ENCODE measurements around the gene NANOS2. TPM values are rescaled to one million over a fixed set of nuclear protein-coding genes. Genes with fewer than 3 reads are reported as not detected.

The NANOS2 gene
- polyA plus RNA-seq (ENCODE audit: insufficient read length), result not detected
- long read RNA-seq, donor 1, result 0 reads
- long read RNA-seq, donor 2, result 0 reads
- long read RNA-seq, donor 3, result 0 reads
- long read RNA-seq, donor 4, result 0 reads
- long read RNA-seq, donor 5, result 0 reads
- long read RNA-seq, donor 6, result 0 reads
- long read RNA-seq, donor 7, result 0 reads
- long read RNA-seq, donor 8, result 0 reads

- DNase-seq, result no peak
Observed at GRCh38 chr19:45913874-45914830, at the start of gene NANOS2. NANOS2 (minus strand) TSS chr19:45914778; CDS start chr19:45914693, 85 bp downstream.

GRCh38 chr19:45962021-45962420 lies 47.4 kb upstream of the NANOS2 start:
- no peak for DNase-seq

GRCh38 chr19:45960595-45961235 lies 46.1 kb upstream of the NANOS2 start:
- no peak for DNase-seq

GRCh38 chr19:45959517-45960025 lies 45.0 kb upstream of the NANOS2 start:
- DNase-seq, result no peak

- DNase-seq, result no peak
Observed at GRCh38 chr19:45958769-45959516, 44.4 kb upstream of the NANOS2 start.

- no peak for DNase-seq
Observed at GRCh38 chr19:45958320-45958719, 43.7 kb upstream of the NANOS2 start.

- DNase-seq, result no peak
Observed at GRCh38 chr19:45955905-45956608, 41.5 kb upstream of the NANOS2 start.

GRCh38 chr19:45954156-45954555 lies 39.6 kb upstream of the NANOS2 start:
- DNase-seq, result no peak

- no peak for DNase-seq
Observed at GRCh38 chr19:45953676-45954075, 39.1 kb upstream of the NANOS2 start.

- peak; percentile 69 for DNase-seq
Observed at GRCh38 chr19:45952686-45953505, 38.3 kb upstream of the NANOS2 start.

GRCh38 chr19:45952341-45952685 lies 37.7 kb upstream of the NANOS2 start:
- no peak for DNase-seq

- DNase-seq, result no peak
Observed at GRCh38 chr19:45947926-45948325, 33.3 kb upstream of the NANOS2 start.

- no peak for DNase-seq
Observed at GRCh38 chr19:45940515-45940805, 25.9 kb upstream of the NANOS2 start.

GRCh38 chr19:45939792-45940514 lies 25.4 kb upstream of the NANOS2 start:
- DNase-seq, result no peak

GRCh38 chr19:45938733-45939319 lies 24.2 kb upstream of the NANOS2 start:
- DNase-seq, result no peak

GRCh38 chr19:45935267-45935666 lies 20.7 kb upstream of the NANOS2 start:
- DNase-seq, result no peak

GRCh38 chr19:45934551-45935230 lies 20.1 kb upstream of the NANOS2 start:
- DNase-seq, result no peak

GRCh38 chr19:45933759-45934158 lies 19.2 kb upstream of the NANOS2 start:
- DNase-seq, result no peak

GRCh38 chr19:45931055-45931454 lies 16.5 kb upstream of the NANOS2 start:
- no peak for DNase-seq

All from left kidney (tissue), 8 donors.